Type B pancreatic cell (in vitro differentiated cells): ENCODE measurements around the gene HPS3. TPM values are rescaled to one million over a fixed set of nuclear protein-coding genes. Genes with fewer than 3 reads are reported as not detected.
"Not testable (repeated sequence)": the region's sequence is repeated elsewhere in the genome, so short reads cannot be mapped to it uniquely, and the experiment has no call there.

Experiments
- DNase-seq: peaks from one replicate; pipeline ENCODE4 v3.0.0; 2021; ENCODE audit warnings: mixed read lengths; ENCODE audit not compliant: unreplicated experiment; ENCODE audit errors: extremely low spot score
- H3K27ac Mint-ChIP-seq: 2 replicates; pipeline ENCODE4 v1.8.0; 2021; ENCODE audit warnings: mild to moderate bottlenecking, mixed read lengths
- H3K27me3 Mint-ChIP-seq: 2 replicates; pipeline ENCODE4 v1.8.0; 2021; ENCODE audit warnings: mixed read lengths
- H3K36me3 Mint-ChIP-seq: 2 replicates; pipeline ENCODE4 v1.8.0; 2021; ENCODE audit warnings: mixed read lengths
- H3K4me1 Mint-ChIP-seq: one replicate; pipeline ENCODE4 v1.8.0; 2021; ENCODE audit warnings: mixed read lengths; ENCODE audit not compliant: unreplicated experiment
- H3K4me3 Mint-ChIP-seq: 2 replicates; pipeline ENCODE4 v1.8.0; 2021; ENCODE audit warnings: mild to moderate bottlenecking, mixed read lengths
- H3K9me3 Mint-ChIP-seq: 2 replicates; pipeline ENCODE4 v1.8.0; 2021; ENCODE audit warnings: mixed read lengths
- total RNA-seq: library from RNA; stranded (reverse); gene quantifications from 2 replicates; pipeline ENCODE4 v1.2.1, GENCODE V29; 2021; ENCODE audit warnings: low replicate concordance
- TF ChIP-seq, protein P1 (sequence below): fragments of 200-600 bp; sonication (generic); conservative IDR thresholded peaks from 2 replicates; pipeline ENCODE4 v1.5.0; 2021; ENCODE audit warnings: antibody characterized with exemption, mild to moderate bottlenecking

The HPS3 gene
- total RNA-seq, 1 donor from 2014 or later, result 18.2 TPM

- no peaks in the 10 kb centered on the region for H3K27me3 Mint-ChIP-seq
- DNase-seq, result no peak
- no peak overlapping the region for H3K4me3 Mint-ChIP-seq
- no peaks in the 10 kb centered on the region for H3K36me3 Mint-ChIP-seq
- no peaks in the 10 kb centered on the region for H3K9me3 Mint-ChIP-seq
- TF ChIP-seq, protein P1, sequence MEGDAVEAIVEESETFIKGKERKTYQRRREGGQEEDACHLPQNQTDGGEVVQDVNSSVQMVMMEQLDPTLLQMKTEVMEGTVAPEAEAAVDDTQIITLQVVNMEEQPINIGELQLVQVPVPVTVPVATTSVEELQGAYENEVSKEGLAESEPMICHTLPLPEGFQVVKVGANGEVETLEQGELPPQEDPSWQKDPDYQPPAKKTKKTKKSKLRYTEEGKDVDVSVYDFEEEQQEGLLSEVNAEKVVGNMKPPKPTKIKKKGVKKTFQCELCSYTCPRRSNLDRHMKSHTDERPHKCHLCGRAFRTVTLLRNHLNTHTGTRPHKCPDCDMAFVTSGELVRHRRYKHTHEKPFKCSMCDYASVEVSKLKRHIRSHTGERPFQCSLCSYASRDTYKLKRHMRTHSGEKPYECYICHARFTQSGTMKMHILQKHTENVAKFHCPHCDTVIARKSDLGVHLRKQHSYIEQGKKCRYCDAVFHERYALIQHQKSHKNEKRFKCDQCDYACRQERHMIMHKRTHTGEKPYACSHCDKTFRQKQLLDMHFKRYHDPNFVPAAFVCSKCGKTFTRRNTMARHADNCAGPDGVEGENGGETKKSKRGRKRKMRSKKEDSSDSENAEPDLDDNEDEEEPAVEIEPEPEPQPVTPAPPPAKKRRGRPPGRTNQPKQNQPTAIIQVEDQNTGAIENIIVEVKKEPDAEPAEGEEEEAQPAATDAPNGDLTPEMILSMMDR, result no peak
- peaks cover 28% of the 10 kb centered on the region for H3K4me1 Mint-ChIP-seq
- no peak overlapping the region for H3K27ac Mint-ChIP-seq
Measured at GRCh38 chr3:149212386-149212785, 82.9 kb downstream of the HPS3 start.

DNA sequence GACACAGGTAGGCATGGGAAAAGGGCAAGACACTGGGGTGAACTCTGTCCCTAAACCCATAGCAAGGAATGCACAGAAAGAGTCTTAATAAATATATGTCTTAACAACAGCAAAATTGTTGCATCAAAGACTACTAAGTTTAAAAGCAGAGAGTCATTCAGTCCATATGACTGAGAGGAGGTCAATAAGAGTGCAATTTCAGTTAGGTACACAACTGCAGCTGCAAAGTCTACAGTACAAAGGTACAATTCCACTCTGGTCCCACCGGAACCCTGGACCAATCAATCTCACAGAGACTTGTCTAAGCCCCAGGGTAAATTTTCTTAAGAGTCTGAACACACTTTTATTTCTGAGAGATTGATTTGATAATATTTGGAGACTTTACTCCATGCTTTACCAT, 85.3 kb downstream of the HPS3 start:
- Mint-ChIP-seq H3K4me1 (peaks cover 28% of the 10 kb centered on the region), H3K36me3 (no peaks in the 10 kb centered on the region), H3K9me3 (no peaks in the 10 kb centered on the region), H3K27me3 (no peaks in the 10 kb centered on the region), H3K27ac (no peak overlapping the region), H3K4me3 (no peak overlapping the region)
- TF ChIP-seq, protein P1, result no peak
- no peak for DNase-seq

GRCh38 chr3:149215515-149215914, 86.1 kb downstream of the HPS3 start:
- DNase-seq, result no peak
- Mint-ChIP-seq H3K9me3 (no peaks in the 10 kb centered on the region), H3K4me3 (no peak overlapping the region), H3K4me1 (peaks cover 28% of the 10 kb centered on the region), H3K36me3 (no peaks in the 10 kb centered on the region), H3K27ac (no peak overlapping the region), H3K27me3 (no peaks in the 10 kb centered on the region)
- TF ChIP-seq, protein P1, result no peak

DNA sequence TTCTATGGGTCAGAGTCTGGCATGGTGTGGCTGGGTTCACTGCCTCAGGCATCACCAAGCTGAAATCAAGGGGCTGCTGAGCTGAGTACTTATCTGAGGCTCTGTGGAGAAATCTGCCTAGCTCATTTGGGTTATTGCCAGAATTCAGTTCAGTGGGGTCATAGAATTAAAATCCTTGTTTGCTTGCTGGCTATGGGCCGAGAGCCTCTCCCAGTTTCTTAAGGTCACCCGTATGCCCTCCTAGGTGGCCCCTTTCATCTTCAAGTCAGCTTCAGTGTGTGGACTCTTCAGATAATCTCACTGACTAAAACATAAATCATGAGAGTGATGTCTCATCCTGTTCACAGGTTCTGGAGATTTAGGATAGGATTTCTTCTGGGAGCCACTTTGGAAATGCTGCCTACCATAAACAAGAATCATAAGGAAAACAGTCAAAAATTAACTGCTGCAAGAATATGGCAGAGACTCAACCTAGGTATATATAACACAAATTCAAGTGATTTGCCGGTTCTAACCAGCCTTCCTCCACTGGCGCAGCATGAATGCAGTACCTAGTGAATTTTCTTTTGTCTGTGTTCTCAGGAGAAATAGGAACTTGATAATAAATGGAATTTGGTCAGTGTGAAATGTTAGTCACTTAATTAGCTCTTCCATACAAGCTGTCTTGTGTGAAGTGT, 86.9 kb downstream of the HPS3 start:
- Mint-ChIP-seq H3K4me1 (peaks cover 28% of the 10 kb centered on the region), H3K36me3 (no peaks in the 10 kb centered on the region), H3K4me3 (no peak overlapping the region), H3K9me3 (no peaks in the 10 kb centered on the region), H3K27ac (peak overlapping the region; percentile 21), H3K27me3 (no peaks in the 10 kb centered on the region)
- TF ChIP-seq, protein P1, result no peak
- no peak for DNase-seq

- TF ChIP-seq, protein P1, result no peak
- no peak overlapping the region for H3K4me3 Mint-ChIP-seq
- H3K4me1 Mint-ChIP-seq, result peaks cover 28% of the 10 kb centered on the region
- no peak for DNase-seq
- no peaks in the 10 kb centered on the region for H3K36me3 Mint-ChIP-seq
- H3K27ac Mint-ChIP-seq, result no peak overlapping the region
- H3K27me3 Mint-ChIP-seq, result no peaks in the 10 kb centered on the region
- H3K9me3 Mint-ChIP-seq, result no peaks in the 10 kb centered on the region
Measured at GRCh38 chr3:149217347-149217746, 87.9 kb downstream of the HPS3 start.

- not testable (repeated sequence) for H3K27me3 Mint-ChIP-seq, H3K27ac Mint-ChIP-seq, H3K9me3 Mint-ChIP-seq, H3K4me3 Mint-ChIP-seq, H3K36me3 Mint-ChIP-seq, DNase-seq
- peaks cover 26% of the 10 kb centered on the region for H3K4me1 Mint-ChIP-seq
Measured at GRCh38 chr3:149219380-149220121, 90.1 kb downstream of the HPS3 start.
